OCI-LY7 (cell line): ENCODE data around the gene CRAMP1. TPM values are rescaled to one million over a fixed set of nuclear protein-coding genes. Genes with fewer than 3 reads are reported as not detected.

Experiments
- BruUV-seq: library from RNA; stranded (reverse); fragments of 400-500 nt; replicated peaks from 2 replicates; lab custom pipeline; 2021; lab: Mats Ljungman, UMichigan
- CTCF ChIA-PET: fragments of 300-600 bp; sonication (Branson Sonifier 250); formaldehyde crosslinking; loops from one replicate; lab custom pipeline; 2022; ENCODE audit warnings: antibody characterized with exemption; ENCODE audit not compliant: unreplicated experiment; lab: Charles Lee
- POLR2A ChIA-PET: fragments of 300-600 bp; sonication (Branson Sonifier 250); formaldehyde crosslinking; loops from one replicate; lab custom pipeline; 2022; ENCODE audit warnings: antibody characterized with exemption; lab: Charles Lee
- DNase-seq: peaks from one replicate; pipeline ENCODE4 v3.0.0-alpha.2; 2015; ENCODE audit warnings: low spot score
- H2AFZ ChIP-seq: fragments of 200-600 bp; sonication (generic), shearing (Covaris generic); 2 replicates; pipeline ENCODE4 v1.6.1; 2014; ENCODE audit warnings: mild to moderate bottlenecking, antibody characterized with exemption, low read length, moderate library complexity
- H3K27ac ChIP-seq: fragments of 200-600 bp; sonication (generic); 2 replicates; pipeline ENCODE4 v1.5.1; 2014; ENCODE audit warnings: mixed run types, low read depth, mild to moderate bottlenecking, moderate library complexity, low read length, inconsistent platforms; ENCODE audit not compliant: poor library complexity, severe bottlenecking
- H3K36me3 ChIP-seq: fragments of 200-600 bp; sonication (generic); 2 replicates; pipeline ENCODE4 v1.6.1; 2014; ENCODE audit warnings: mild to moderate bottlenecking, antibody characterized with exemption, low read length, moderate library complexity, mixed read lengths; ENCODE audit not compliant: insufficient read depth
- H3K4me1 ChIP-seq: fragments of 200-600 bp; sonication (generic); 2 replicates; pipeline ENCODE4 v1.5.1; 2014; ENCODE audit warnings: mild to moderate bottlenecking, low read length; ENCODE audit not compliant: insufficient read depth, poor library complexity, severe bottlenecking
- H3K4me2 ChIP-seq: fragments of 200-600 bp; sonication (generic); 2 replicates; pipeline ENCODE4 v1.6.1; 2014; ENCODE audit warnings: mild to moderate bottlenecking, low read length
- H3K4me3 ChIP-seq: fragments of 200-600 bp; sonication (generic); 2 replicates; pipeline ENCODE4 v1.5.1; 2014; ENCODE audit warnings: mild to moderate bottlenecking, low read depth, low read length; ENCODE audit not compliant: poor library complexity, severe bottlenecking
- H3K79me2 ChIP-seq: fragments of 200-600 bp; sonication (generic); 2 replicates; pipeline ENCODE4 v1.6.1; 2016; ENCODE audit warnings: low read depth, mild to moderate bottlenecking, low read length, moderate library complexity, mixed read lengths; ENCODE audit not compliant: insufficient read depth
- H3K9me2 ChIP-seq: fragments of 200-600 bp; sonication (generic); 2 replicates; pipeline ENCODE4 v1.6.1; 2016; ENCODE audit warnings: mild to moderate bottlenecking, low read length, mixed read lengths; ENCODE audit not compliant: insufficient read depth
- H3K9me3 ChIP-seq: fragments of 200-600 bp; sonication (generic); 2 replicates; pipeline ENCODE4 v1.6.1; 2014; ENCODE audit warnings: mild to moderate bottlenecking, mixed run types, low read length, mixed read lengths
- H4K20me1 ChIP-seq: fragments of 200-600 bp; sonication (generic); 2 replicates; pipeline ENCODE4 v1.6.1; 2014; ENCODE audit warnings: mild to moderate bottlenecking, antibody characterized with exemption, low read length, moderate library complexity, mixed read lengths; ENCODE audit not compliant: insufficient read depth
- CTCF ChIP-seq: fragments of 200-600 bp; sonication (generic); conservative IDR thresholded peaks from 2 replicates; pipeline ENCODE4 v1.5.1; 2014; ENCODE audit warnings: mild to moderate bottlenecking, antibody characterized with exemption, low read length, moderate library complexity, mixed read lengths
- EZH2phosphoT487 ChIP-seq: fragments of 200-600 bp; sonication (generic); IDR thresholded peaks from 2 replicates; pipeline ENCODE4 v1.6.1; 2018; ENCODE audit warnings: low read depth, borderline replicate concordance, mild to moderate bottlenecking, mixed run types, antibody characterized with exemption, low read length, moderate library complexity, mixed read lengths
- intact Hi-C: fragments of 100-400 bp; cut with micrococcal nuclease; formaldehyde crosslinking; loops from one replicate; pipeline ENCODE4 v1.10.0; 2022; ENCODE audit not compliant: unreplicated experiment
- total RNA-seq, 2 experiments: library from RNA; depleted of rRNA in 1 of 2; stranded (reverse); fragments of >200 nt in 1 of 2; shearing (Covaris generic) in 1 of 2; gene quantifications; 2 replicates each; pipeline ENCODE4 v1.2.3, GENCODE V29; 2014 to 2022

Gene CRAMP1
- total RNA-seq, 2 experiments from 2014 or later = 10.5 to 33.6 TPM

GRCh38 chr16:1639282-1639681, 27.1 kb downstream of the CRAMP1 start:
- no peak overlapping the region for H3K27ac ChIP-seq
- H3K4me2 ChIP-seq = no peak overlapping the region
- H3K36me3 ChIP-seq = peaks cover 75% of the 10 kb centered on the region
- H2AFZ ChIP-seq = no peak overlapping the region
- no peaks in the 10 kb centered on the region for H3K9me3 ChIP-seq
- H3K79me2 ChIP-seq = no peaks in the 10 kb centered on the region
- intact Hi-C loops = no loop called here
- no peaks in the 10 kb centered on the region for H3K4me1 ChIP-seq
- TF ChIP-seq EZH2phosphoT487 (no peak), CTCF (no peak)
- H4K20me1 ChIP-seq = no peaks in the 10 kb centered on the region
- no peaks in the 10 kb centered on the region for H3K9me2 ChIP-seq
- ChIA-PET CTCF (no interaction called here), POLR2A (no interaction called here)
- no peak for DNase-seq
- BruUV-seq = no TSS peak
- H3K4me3 ChIP-seq = no peak overlapping the region

- intact Hi-C loops = no loop called here
- Histone ChIP-seq H3K4me2 (no peak overlapping the region), H3K79me2 (no peaks in the 10 kb centered on the region), H2AFZ (no peak overlapping the region), H3K9me3 (no peaks in the 10 kb centered on the region), H3K4me3 (no peak overlapping the region), H4K20me1 (no peaks in the 10 kb centered on the region), H3K27ac (no peak overlapping the region), H3K9me2 (no peaks in the 10 kb centered on the region), H3K36me3 (peaks cover 69% of the 10 kb centered on the region), H3K4me1 (no peaks in the 10 kb centered on the region)
- BruUV-seq = no TSS peak
- ChIA-PET CTCF (no interaction called here), POLR2A (no interaction called here)
- no peak for DNase-seq
- no peak for TF ChIP-seq CTCF
- no peak for TF ChIP-seq EZH2phosphoT487
Observed at GRCh38 chr16:1639860-1640259, 27.7 kb downstream of the CRAMP1 start.

- H3K4me1 ChIP-seq = no peaks in the 10 kb centered on the region
- no peaks in the 10 kb centered on the region for H3K79me2 ChIP-seq
- H3K27ac ChIP-seq = no peak overlapping the region
- H3K9me3 ChIP-seq = no peaks in the 10 kb centered on the region
- ChIA-PET POLR2A (no interaction called here), CTCF (no interaction called here)
- no peaks in the 10 kb centered on the region for H4K20me1 ChIP-seq
- no TSS peak for BruUV-seq
- no peaks in the 10 kb centered on the region for H3K9me2 ChIP-seq
- H3K36me3 ChIP-seq = peaks cover 66% of the 10 kb centered on the region
- no peak overlapping the region for H2AFZ ChIP-seq
- H3K4me3 ChIP-seq = no peak overlapping the region
- intact Hi-C loops = no loop called here
- no peak overlapping the region for H3K4me2 ChIP-seq
- DNase-seq = no peak
- no peak for TF ChIP-seq CTCF
- no peak for TF ChIP-seq EZH2phosphoT487
Observed at GRCh38 chr16:1640261-1640941, 28.2 kb downstream of the CRAMP1 start.
